Prostate gland (tissue), 2 donors: ENCODE data around the gene CDC14A. TPM values are rescaled to one million over a fixed set of nuclear protein-coding genes. Genes with fewer than 3 reads are reported as not detected.

ENCODE experiments used
- DNase-seq: peaks from one replicate; pipeline ENCODE4 v3.0.0-alpha.2; 2019; ENCODE audit warnings: low spot score
- H3K27ac ChIP-seq, 2 donors: fragments of 200-600 bp; sonication (generic); 2 replicates each; pipeline ENCODE4 v1.5.1; 2017 to 2019
- H3K27me3 ChIP-seq: fragments of 200-600 bp; sonication (generic); replicated peaks from 2 replicates; pipeline ENCODE4 v1.5.1; 2019; ENCODE audit not compliant: insufficient read depth
- H3K36me3 ChIP-seq, 2 donors: fragments of 200-600 bp; sonication (generic); 1 replicate in 1 of 2; 2 replicates in 1 of 2; pipeline versions ENCODE4 v1.5.1 to v1.8.1; 2017 to 2019
- H3K4me1 ChIP-seq: fragments of 200-600 bp; sonication (generic); replicated peaks from 2 replicates; pipeline ENCODE4 v1.5.1; 2019
- H3K4me3 ChIP-seq, 2 donors: fragments of 200-600 bp; sonication (generic); 2 replicates each; pipeline ENCODE4 v1.5.1; 2017 to 2019
- H3K9me3 ChIP-seq: fragments of 200-600 bp; sonication (generic); 2 replicates; pipeline ENCODE4 v1.5.1; 2017
- POLR2A ChIP-seq: fragments of 450-650 bp; IDR thresholded peaks from one replicate; pipeline ENCODE4 v1.6.1; 2016; ENCODE audit warnings: antibody characterized with exemption, mild to moderate bottlenecking
- POLR2AphosphoS5 ChIP-seq: sonication (generic); formaldehyde crosslinking; IDR thresholded peaks from one replicate; pipeline ENCODE4 v1.6.1; 2017; ENCODE audit warnings: antibody characterized with exemption
- WGBS: methylation state at CpG from one replicate; pipeline ENCODE4 v1.1.5; 2018; 5-methylcytosine and 5-hydroxymethylcytosine counted together
- intact Hi-C: fragments of 100-400 bp; cut with DNase I; formaldehyde crosslinking; loops from one replicate; pipeline ENCODE4 v1.14.2; 2022
- total RNA-seq, 2 donors: library from RNA; depleted of rRNA; stranded (reverse); fragments of >200 nt; gene quantifications; one replicate each; pipeline ENCODE4 v1.1.0, GENCODE V29; 2016
- TF ChIP-seq, protein P1 (sequence below), 4 experiments: fragments of 200-600 bp in 2 of 4; fragments of 450-650 bp in 2 of 4; sonication (generic) in 2 of 4; IDR thresholded peaks; 1 replicate in 3 of 4; 2 replicates in 1 of 4; pipeline ENCODE4 v1.5.1; 2016 to 2019; ENCODE audit warnings: antibody characterized with exemption in 4 of 4, mild to moderate bottlenecking in 2 of 4, moderate library complexity in 2 of 4

CDC14A gene
- total RNA-seq, 2 donors from 2014 or later: 25.7 to 39.2 TPM

DNA sequence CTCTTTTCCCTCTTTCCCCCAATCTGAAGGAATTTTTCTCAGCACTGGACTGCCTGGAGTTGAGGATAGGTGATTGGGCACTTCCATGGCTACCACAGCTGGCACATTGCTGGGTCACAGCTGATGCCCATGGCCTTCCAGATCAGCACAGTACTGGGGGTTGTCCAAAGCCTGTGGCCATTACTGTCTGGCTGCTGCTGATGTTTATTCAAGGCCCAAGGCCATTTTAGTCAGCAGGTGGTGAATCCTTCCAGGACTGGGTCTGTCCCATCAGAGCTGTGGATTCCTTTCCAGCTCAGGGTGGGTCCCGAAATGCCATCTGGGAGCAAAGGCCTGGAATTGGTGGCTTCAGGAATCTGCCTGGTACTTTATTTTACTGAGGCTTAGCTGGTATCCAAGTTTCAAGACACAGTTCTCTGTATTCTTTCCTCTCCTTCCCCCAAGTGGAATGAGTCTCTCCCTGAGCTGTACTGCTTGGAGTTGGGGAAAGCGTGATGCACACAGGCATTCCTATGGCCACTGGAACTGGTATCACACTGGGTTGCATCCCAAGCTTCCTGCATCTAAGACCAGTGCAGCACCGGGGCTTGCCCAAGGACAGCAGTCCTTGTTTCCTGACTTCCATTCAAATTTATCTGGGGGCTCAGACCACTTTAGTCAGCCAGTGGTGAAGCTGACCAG, 204.8 kb downstream of the CDC14A start:
- 93% methylated on average over 3 of the region's 3 CpGs for WGBS
- no peak overlapping the region for H3K27ac ChIP-seq
- no peaks in the 10 kb centered on the region for H3K4me1 ChIP-seq
- H3K27me3 ChIP-seq: no peaks in the 10 kb centered on the region
- no peak for DNase-seq
- TF ChIP-seq, protein P1, sequence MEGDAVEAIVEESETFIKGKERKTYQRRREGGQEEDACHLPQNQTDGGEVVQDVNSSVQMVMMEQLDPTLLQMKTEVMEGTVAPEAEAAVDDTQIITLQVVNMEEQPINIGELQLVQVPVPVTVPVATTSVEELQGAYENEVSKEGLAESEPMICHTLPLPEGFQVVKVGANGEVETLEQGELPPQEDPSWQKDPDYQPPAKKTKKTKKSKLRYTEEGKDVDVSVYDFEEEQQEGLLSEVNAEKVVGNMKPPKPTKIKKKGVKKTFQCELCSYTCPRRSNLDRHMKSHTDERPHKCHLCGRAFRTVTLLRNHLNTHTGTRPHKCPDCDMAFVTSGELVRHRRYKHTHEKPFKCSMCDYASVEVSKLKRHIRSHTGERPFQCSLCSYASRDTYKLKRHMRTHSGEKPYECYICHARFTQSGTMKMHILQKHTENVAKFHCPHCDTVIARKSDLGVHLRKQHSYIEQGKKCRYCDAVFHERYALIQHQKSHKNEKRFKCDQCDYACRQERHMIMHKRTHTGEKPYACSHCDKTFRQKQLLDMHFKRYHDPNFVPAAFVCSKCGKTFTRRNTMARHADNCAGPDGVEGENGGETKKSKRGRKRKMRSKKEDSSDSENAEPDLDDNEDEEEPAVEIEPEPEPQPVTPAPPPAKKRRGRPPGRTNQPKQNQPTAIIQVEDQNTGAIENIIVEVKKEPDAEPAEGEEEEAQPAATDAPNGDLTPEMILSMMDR (IDR thresholded peaks at IDR 0.05): no peak
- TF ChIP-seq POLR2A (no peak), POLR2AphosphoS5 (no peak)
- H3K4me3 ChIP-seq: no peak overlapping the region
- intact Hi-C loops: no loop called here
- H3K36me3 ChIP-seq: no peaks in the 10 kb centered on the region
- no peaks in the 10 kb centered on the region for H3K9me3 ChIP-seq

DNA sequence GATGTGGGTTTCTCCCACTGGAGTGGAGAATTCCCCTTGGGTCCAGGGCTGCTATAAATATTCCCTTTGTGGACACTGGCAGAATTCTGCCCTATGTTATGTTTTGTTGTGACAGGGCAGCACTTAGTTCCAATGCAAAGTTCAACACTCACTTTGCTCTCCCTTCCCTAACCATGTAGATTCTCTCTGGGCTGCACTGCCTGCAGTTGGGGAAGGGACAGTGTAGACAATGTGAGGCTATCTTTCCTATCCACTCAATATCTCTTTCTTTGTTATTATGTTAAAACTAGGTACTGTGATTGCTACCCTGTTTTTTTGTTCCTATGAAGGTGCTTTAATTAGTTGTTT, 205.3 kb downstream of the CDC14A start:
- intact Hi-C loops: no loop called here
- Histone ChIP-seq H3K9me3 (no peaks in the 10 kb centered on the region), H3K27me3 (no peaks in the 10 kb centered on the region), H3K36me3 (no peaks in the 10 kb centered on the region), H3K4me1 (no peaks in the 10 kb centered on the region), H3K27ac (no peak overlapping the region), H3K4me3 (no peak overlapping the region)
- TF ChIP-seq POLR2AphosphoS5 (no peak), POLR2A (no peak)
- TF ChIP-seq, protein P1 (IDR thresholded peaks at IDR 0.05): no peak
- no peak for DNase-seq

DNA sequence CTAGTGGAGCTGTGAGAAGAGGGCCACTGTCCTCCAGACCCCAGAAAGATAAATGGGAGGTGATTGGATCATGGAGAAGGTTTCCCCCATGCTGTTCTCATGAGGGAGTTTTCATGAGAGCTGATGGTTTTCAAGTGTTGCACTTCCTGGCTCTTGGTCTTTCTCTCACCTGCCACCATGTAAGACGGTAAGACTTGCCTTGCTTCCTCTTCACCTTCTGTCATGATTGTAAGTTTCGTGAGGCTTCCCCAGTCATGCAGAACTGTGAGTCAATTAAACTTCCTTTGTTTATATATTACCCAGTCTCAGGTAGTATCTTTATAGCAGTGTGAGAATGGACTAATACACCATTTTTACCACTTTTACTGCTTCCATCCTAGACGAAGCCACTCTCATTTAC, 213.2 kb downstream of the CDC14A start:
- H3K27ac ChIP-seq: no peak overlapping the region
- H3K9me3 ChIP-seq: no peaks in the 10 kb centered on the region
- WGBS: 27% methylated on average over 3 of the region's 3 CpGs
- no peak overlapping the region for H3K4me3 ChIP-seq
- no peaks in the 10 kb centered on the region for H3K36me3 ChIP-seq
- TF ChIP-seq, protein P1 (IDR thresholded peaks at IDR 0.05): no peak
- TF ChIP-seq POLR2A: no peak
- H3K4me1 ChIP-seq: no peaks in the 10 kb centered on the region
- H3K27me3 ChIP-seq: no peaks in the 10 kb centered on the region
- no peak for DNase-seq
- intact Hi-C loops: no loop called here

DNA sequence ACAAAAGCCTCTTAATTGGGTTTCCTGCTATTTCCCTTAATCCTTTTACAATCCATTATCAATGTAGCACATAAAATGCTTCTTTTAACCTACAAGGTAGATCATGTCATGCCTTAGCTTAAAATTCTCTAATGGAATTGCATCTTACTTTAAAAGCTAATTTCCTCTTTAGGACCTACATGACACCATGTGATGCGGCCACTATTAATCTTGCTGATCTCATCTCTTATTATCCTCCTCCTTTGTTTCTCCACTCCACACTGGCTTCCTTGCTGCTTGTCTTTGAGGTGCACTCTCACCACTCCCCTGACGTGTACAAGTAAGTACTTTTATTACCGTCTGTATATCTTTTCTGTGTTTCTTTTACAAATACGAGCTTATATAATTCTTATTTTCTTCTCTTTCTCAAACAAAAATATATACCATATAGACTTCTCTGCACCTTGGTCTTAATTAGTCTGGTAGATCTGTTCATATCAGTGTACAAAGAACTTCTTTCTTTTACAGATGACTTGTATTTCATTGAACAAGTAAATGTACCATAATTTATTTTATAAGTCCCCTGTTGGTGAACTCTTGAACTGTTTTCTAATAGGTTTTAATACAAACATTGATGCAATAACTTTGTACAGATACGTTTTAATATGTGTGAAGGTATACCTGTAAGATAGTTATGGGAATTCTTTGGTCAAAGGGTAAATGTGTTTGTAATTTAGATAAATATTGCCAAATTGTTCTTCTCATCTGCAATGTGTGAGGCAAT, 213.8 kb downstream of the CDC14A start:
- Histone ChIP-seq H3K9me3 (no peaks in the 10 kb centered on the region), H3K27ac (no peak overlapping the region), H3K36me3 (no peaks in the 10 kb centered on the region), H3K4me3 (no peak overlapping the region), H3K27me3 (no peaks in the 10 kb centered on the region), H3K4me1 (no peaks in the 10 kb centered on the region)
- 28% methylated on average over 5 of the region's 5 CpGs for WGBS
- intact Hi-C loops: no loop called here
- TF ChIP-seq, protein P1 (IDR thresholded peaks at IDR 0.05): no peak
- TF ChIP-seq POLR2AphosphoS5 (no peak), POLR2A (no peak)
- DNase-seq: no peak

DNA sequence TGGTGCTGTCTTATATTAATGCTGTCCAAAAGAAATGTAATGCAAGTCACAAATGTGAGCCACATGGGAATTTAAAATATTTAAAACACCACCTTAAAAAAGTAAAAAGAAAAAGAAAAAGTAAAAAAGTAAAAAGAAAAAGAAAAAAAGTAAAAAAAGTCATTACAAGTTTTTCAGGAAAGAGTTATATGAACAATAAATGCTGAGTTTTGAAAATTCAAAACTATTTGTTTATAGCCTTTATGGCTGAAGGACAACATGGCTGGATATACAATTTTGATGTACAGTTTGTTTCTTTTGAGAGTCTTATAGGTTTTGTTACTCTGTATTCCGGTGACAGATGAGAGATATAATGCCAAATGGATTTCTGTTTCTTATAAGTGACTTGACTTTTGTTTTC, 214.8 kb downstream of the CDC14A start:
- Histone ChIP-seq H3K36me3 (no peaks in the 10 kb centered on the region), H3K27me3 (no peaks in the 10 kb centered on the region), H3K4me3 (no peak overlapping the region), H3K27ac (no peak overlapping the region), H3K9me3 (no peaks in the 10 kb centered on the region), H3K4me1 (no peaks in the 10 kb centered on the region)
- DNase-seq: no peak
- TF ChIP-seq, protein P1 (IDR thresholded peaks at IDR 0.05): no peak
- TF ChIP-seq POLR2A (no peak), POLR2AphosphoS5 (no peak)
- 0% methylated on average over 1 of the region's 1 CpG for WGBS
- intact Hi-C loops: no loop called here
